ENCODE results near the gene EMILIN2.
"Not testable (repeated sequence)": the region's sequence is repeated elsewhere in the genome, so short reads cannot be mapped to it uniquely, and the experiment has no call there.

The EMILIN2 gene

GRCh38 chr18:2901423-2901985 is 54.7 kb downstream of the EMILIN2 start:
- no peak for DNase-seq

- DNase-seq: no peak
Observed at GRCh38 chr18:2902327-2902726, 55.5 kb downstream of the EMILIN2 start.

- no peak for DNase-seq
Observed at GRCh38 chr18:2903006-2903405, 56.2 kb downstream of the EMILIN2 start.

GRCh38 chr18:2905854-2906703 is 59.3 kb downstream of the EMILIN2 start:
- DNase-seq: peak; percentile 64

GRCh38 chr18:2906704-2907549 is 60.1 kb downstream of the EMILIN2 start:
- peak; percentile 63 for DNase-seq

GRCh38 chr18:2907550-2908135 is 60.8 kb downstream of the EMILIN2 start:
- no peak for DNase-seq

GRCh38 chr18:2908166-2908945 is 61.5 kb downstream of the EMILIN2 start:
- DNase-seq: no peak

GRCh38 chr18:2908946-2909335 is 62.1 kb downstream of the EMILIN2 start:
- no peak for DNase-seq

- DNase-seq: no peak
Observed at GRCh38 chr18:2909431-2910140, 62.8 kb downstream of the EMILIN2 start.

- no peak for DNase-seq
Observed at GRCh38 chr18:2910261-2910660, 63.5 kb downstream of the EMILIN2 start.

GRCh38 chr18:2910751-2911425 is 64.1 kb downstream of the EMILIN2 start:
- no peak for DNase-seq

GRCh38 chr18:2911533-2911932 is 64.7 kb downstream of the EMILIN2 start:
- DNase-seq: no peak

- no peak for DNase-seq
Observed at GRCh38 chr18:2912357-2913299, 65.8 kb downstream of the EMILIN2 start.

- DNase-seq: no peak
Observed at GRCh38 chr18:2913398-2914005, 66.7 kb downstream of the EMILIN2 start.

GRCh38 chr18:2914185-2914880 is 67.5 kb downstream of the EMILIN2 start:
- no peak for DNase-seq

GRCh38 chr18:2914881-2915240 is 68.1 kb downstream of the EMILIN2 start:
- no peak for DNase-seq

- not testable (repeated sequence) for DNase-seq
Observed at GRCh38 chr18:2915486-2915885, 68.7 kb downstream of the EMILIN2 start.

- no peak for DNase-seq
Observed at GRCh38 chr18:2916184-2916583, 69.4 kb downstream of the EMILIN2 start.

Measured in activated CD4-positive, alpha-beta T cell treated with anti-CD3 and anti-CD28 coated beads for 48 hours (primary cell).